GM19238 (cell line): Measurements from ENCODE around the gene TECTA.
"Not testable (repeated sequence)": the region's sequence is repeated elsewhere in the genome, so short reads cannot be mapped to it uniquely, and the experiment has no call there.

Experiments
- DNase-seq: peaks from one replicate; pipeline ENCODE4 v3.0.0; 2011; ENCODE audit warnings: low spot score; ENCODE audit not compliant: insufficient read length

Gene TECTA

DNA sequence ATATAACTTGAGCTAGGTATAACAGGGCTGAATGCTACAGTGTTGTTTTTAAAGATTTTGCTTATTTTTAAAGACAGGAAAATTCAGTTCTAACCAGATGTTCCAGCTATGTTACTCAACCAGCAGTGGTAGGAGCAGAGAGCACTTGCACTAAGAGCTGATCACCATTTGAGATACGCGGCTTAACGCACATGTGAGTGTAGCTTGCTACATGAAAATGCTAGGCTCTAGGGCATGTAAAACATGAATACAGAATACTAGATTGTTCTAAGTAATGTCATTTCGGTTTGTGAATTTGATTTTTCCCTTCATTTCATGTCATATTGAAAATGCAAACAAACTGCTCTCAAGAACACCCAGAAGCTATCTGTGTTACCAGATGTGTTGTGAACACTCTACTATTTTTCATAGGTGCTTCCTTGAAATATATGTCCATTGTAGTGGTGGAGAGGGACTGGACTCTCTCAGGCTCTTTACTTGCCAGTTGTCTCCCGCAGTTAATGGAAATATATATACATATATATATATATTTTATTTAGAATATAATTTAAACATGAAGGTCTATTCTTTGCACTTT is 10.8 kb upstream of the TECTA start:
- no peak for DNase-seq

- DNase-seq: no peak
Measured at GRCh38 chr11:121091492-121092152, 9.4 kb upstream of the TECTA start.

GRCh38 chr11:121095561-121095960 is 5.5 kb upstream of the TECTA start:
- DNase-seq: no peak

DNA sequence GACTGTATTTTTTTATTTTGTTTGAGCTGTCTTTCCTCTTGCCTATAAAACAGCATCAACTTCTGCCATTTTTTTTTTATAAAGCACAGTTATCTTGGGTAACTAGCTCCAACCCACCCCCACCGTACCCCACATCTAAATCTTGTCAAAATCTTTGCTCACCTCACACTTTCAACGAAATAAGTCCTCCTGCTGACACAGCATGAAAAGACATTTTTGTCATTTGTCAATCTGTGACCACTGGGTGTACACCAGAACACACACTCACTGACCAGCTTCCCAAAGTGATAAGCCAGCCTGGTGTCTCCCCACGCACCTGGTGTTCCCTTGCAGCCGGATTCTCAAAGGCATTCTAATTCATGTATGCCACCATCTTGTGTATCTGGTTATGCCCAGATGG is 1.7 kb upstream of the TECTA start:
- DNase-seq: no peak

DNA sequence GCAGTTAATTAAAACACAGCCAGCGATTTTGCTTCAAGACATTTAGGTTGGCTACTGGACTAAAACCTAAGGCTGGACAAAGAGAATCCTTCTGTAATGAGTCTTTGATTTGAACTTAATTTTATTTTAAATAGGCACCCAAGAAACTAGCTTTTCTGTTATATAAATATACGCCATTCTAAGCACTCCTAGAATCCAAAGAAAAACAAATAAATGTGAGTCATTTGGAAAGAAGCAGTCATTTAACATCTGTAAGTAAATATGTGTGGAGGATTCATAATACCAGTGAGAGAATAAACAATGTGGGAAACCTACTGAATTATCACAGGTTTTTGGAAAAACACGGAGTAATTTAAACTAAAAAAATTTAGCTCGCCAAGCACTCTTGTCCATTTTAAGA is 1.2 kb upstream of the TECTA start:
- DNase-seq: no peak

GRCh38 chr11:121104312-121104762 is 3.3 kb downstream of the TECTA start:
- DNase-seq: no peak

GRCh38 chr11:121105063-121105480 is 4.0 kb downstream of the TECTA start:
- no peak for DNase-seq

- DNase-seq: no peak
Measured at GRCh38 chr11:121105481-121106195, 4.6 kb downstream of the TECTA start.

DNA sequence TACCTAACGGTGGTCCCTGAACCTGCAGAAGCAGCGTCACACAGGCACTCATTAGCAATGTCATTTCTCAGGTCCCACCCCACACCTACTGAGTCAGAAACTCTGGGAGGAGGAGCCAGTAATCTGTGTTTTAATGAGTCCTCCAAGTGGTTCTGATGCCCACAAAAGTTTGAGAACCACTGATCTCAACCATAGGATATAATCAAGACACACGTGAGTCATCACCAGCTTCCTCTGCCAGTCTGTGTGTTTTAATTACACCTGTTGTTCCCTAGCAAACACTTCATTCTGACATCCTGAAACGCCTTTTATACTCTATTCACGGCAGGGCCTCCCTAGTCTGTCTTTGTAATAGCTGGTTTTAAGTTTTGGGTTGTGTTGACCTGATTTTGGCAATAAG is 5.8 kb downstream of the TECTA start:
- no peak for DNase-seq

- DNase-seq: no peak
Measured at GRCh38 chr11:121108413-121108812, 7.4 kb downstream of the TECTA start.

GRCh38 chr11:121109471-121109870 is 8.4 kb downstream of the TECTA start:
- no peak for DNase-seq

- no peak for DNase-seq
Measured at GRCh38 chr11:121109916-121110586, 9.0 kb downstream of the TECTA start.

DNA sequence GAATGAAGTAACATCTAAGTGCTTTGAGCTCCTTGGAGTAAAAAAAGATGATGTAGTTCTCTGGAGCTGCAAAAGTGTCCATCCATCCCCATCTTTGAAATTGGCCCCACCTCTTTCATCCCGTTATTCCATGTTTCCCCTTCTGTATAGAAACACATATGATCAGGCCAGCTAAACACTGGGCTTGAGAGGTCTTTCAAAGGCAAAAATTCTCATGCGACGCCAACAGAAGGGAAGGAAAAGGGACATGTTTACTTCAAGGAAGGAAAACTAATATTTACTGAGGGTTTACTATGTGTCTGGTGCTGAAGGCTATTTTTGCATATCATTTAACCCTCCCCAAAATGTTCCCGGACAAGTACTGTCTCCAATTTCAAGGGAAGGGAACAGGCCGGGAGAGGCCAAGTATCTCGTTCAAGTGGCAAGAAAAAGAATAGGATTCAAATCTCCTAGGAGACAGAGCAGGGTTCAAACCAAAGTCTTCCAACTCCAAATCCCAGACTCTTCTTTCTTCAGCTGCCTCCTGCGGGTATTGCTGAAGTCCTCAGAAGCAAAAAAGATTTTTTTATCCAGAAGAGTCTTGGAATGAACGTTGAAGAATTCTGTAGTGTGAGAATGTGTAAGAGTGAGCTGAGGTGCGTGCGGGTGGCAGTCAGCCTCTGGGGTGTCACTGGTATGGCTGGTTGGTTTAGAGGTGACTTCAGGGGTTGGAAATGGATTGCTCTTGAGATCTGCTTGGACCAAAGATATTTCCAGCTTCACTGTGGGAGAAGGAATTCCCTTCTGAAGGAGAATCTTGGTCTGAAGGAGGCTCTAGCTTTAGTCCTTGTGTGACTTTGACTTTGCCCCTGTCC is 10.1 kb downstream of the TECTA start:
- DNase-seq: no peak

DNA sequence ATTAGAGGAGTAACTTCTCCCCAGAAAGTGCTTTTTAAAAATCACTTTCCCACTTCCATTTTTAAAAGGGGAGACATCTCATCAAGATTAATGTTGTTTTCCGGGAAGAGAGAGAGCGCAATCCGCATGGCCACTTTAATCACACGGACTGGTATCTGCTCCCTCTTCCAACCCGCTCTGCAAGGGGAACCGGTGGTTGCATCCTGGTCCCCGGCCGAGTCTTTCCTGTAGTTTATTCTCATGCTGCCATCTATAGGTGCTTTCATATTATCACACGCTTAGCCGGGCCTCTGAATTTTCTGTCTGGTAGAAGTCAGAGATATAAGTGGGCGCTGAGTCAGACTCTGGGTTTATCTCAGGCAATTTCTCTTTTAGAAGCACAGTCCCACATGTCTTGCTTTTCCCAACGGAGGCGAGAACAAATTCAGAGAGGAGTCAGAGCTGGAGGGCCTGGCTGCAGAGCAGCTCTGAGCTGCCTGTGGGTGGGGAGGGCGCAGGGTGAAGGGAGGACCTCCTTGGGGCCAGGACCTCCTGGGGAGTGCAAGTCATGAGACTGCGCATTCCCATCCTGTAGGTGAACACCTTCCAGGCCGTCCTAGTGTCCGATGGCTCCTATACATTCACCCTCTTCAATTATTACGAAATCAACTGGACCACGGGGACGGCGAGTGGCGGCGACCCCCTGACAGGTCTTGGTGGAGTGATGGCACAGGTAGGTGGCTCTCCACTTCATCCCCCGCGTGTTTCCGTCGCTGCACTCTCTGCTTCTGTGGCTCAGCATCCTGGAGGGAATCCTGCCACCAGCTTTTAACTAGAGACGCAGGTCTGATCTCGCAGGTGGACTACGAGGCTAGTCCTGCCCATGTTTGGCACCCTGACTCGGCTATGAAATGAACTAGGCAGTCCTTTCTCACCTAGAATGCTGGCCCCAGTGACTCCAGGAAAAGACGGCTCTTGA is 11.7 kb downstream of the TECTA start:
- DNase-seq: peak; percentile 42

- DNase-seq: no peak
Measured at GRCh38 chr11:121113611-121114010, 12.6 kb downstream of the TECTA start.

DNA sequence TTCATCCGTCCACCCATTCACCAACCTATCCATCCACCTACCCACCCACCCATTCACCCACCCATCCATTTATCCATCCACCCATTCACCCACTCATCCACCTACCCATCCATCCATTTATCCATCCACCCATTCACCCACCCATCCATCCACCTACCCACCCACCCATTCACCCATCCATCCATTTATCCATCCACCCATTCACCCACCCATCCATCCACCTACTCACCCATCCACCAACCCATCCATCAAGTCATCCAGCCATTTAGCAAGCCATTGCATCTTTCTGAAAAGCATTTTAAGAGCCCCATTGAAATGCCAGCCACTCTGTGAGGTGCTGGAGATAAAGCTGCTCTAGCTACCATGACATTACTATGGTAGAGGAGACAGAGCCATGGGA is 14.0 kb downstream of the TECTA start:
- DNase-seq: not testable (repeated sequence)

- no peak for DNase-seq
Measured at GRCh38 chr11:121117788-121118187, 16.7 kb downstream of the TECTA start.

GRCh38 chr11:121119440-121119839 is 18.4 kb downstream of the TECTA start:
- no peak for DNase-seq

DNA sequence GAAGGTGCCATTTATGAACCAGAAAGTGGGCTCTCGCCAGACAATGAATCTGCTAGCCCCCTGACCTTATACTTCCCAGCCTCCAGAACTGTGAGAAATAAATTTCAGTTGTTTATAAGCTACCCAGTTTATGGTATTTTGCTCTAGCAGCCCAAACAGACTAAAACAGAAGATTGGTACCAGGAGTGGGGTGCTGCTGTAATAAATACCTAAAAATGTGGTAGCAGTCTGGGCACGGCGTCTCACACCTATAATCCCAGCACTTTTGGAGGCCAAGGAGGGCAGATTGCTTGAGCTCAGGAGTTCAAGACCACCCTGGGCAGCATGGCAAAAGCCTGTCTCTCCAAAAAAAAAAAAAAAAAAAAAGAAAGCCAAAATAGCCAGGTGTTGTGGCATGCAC is 21.3 kb downstream of the TECTA start:
- no peak for DNase-seq

DNA sequence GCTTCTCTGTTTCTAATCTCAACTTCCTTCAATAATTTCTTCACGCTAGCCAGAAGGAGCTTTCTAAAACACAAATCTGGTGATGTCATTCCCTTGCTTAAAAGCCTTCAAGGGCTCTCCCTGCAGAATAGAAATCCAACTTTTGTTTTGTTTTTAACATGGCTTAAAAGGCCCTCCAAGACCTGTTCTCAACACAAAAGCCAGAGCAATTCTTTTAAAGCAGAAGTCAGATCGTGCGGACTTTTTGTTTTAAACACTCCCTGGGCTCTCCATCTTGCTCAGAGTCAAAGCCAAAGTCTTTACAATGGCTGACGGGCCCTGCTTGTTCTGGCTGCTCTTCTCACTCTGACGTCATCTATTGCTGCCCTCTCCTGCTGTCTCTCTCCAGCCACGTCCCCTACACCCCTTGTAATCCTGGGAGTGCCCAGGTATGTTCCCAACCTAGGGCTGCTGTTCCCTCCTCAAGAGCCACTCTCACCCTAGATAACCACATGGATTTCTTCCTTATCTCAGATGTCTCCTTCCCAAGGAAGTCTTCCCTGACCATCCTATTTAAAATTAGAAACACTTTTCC is 22.5 kb downstream of the TECTA start:
- DNase-seq: no peak
